Measurements from ENCODE around the gene RIC8A. TPM values are rescaled to one million over a fixed set of nuclear protein-coding genes. Genes with fewer than 3 reads are reported as not detected.

RIC8A gene
- total and polyA plus RNA-seq, 2 donors from 2014 or later: 52.3 to 92.1 TPM

- H3K36me3 ChIP-seq (ENCODE audit: control insufficient read depth in 2 of 3, insufficient read depth in 3 of 3, low read length in 3 of 3): peaks cover 0 to 24% (median 21%) of the 10 kb centered on the region in 3 donors
- H3K9me3 ChIP-seq (ENCODE audit: control insufficient read depth in 2 of 3, insufficient read depth in 1 of 3, low read length in 3 of 3): no peaks in the 10 kb centered on the region
- H3K4me1 ChIP-seq (ENCODE audit: control insufficient read depth in 2 of 3, insufficient read depth in 2 of 3, low read depth in 1 of 3, low read length in 3 of 3): peaks cover 0 to 19% (median 11%) of the 10 kb centered on the region in 3 donors
- no peak overlapping the region for H3K4me3 ChIP-seq (ENCODE audit: low read length in 3 of 3)
- H3K9ac ChIP-seq (ENCODE audit: low read length in 3 of 3): no peak overlapping the region
- FAIRE-seq: no peak
- no peak overlapping the region for H3K27ac ChIP-seq (ENCODE audit: low read depth in 2 of 2, low read length in 2 of 2)
- TF ChIP-seq CTCF (IDR thresholded peaks at IDR 0.05; ENCODE audit: borderline replicate concordance, extremely low read depth, insufficient read depth): no peak
- H3K27me3 ChIP-seq (ENCODE audit: control insufficient read depth, insufficient read depth, low read length): no peaks in the 10 kb centered on the region
- intact Hi-C loops (cut with DNase I): no loop called here
- peak in 1 of 5 donors; percentile 51 for DNase-seq
Measured at GRCh38 chr11:202490-202889, 5.0 kb upstream of the RIC8A start.

- Histone ChIP-seq H3K4me3 (ENCODE audit: low read length in 3 of 3) (no peak overlapping the region), H3K27ac (ENCODE audit: low read depth in 2 of 2, low read length in 2 of 2) (no peak overlapping the region), H3K36me3 (ENCODE audit: control insufficient read depth in 2 of 3, insufficient read depth in 3 of 3, low read length in 3 of 3) (peaks cover 0 to 24% (median 21%) of the 10 kb centered on the region in 3 donors), H3K27me3 (ENCODE audit: control insufficient read depth, insufficient read depth, low read length) (no peaks in the 10 kb centered on the region), H3K9me3 (ENCODE audit: control insufficient read depth in 2 of 3, insufficient read depth in 1 of 3, low read length in 3 of 3) (no peaks in the 10 kb centered on the region), H3K4me1 (ENCODE audit: control insufficient read depth in 2 of 3, insufficient read depth in 2 of 3, low read depth in 1 of 3, low read length in 3 of 3) (peaks cover 0 to 19% (median 11%) of the 10 kb centered on the region in 3 donors), H3K9ac (ENCODE audit: low read length in 3 of 3) (no peak overlapping the region)
- no peak for TF ChIP-seq CTCF (IDR thresholded peaks at IDR 0.05; ENCODE audit: borderline replicate concordance, extremely low read depth, insufficient read depth)
- FAIRE-seq (no peak), DNase-seq (peak in 1 of 5 donors; percentile 51)
- intact Hi-C loops (cut with DNase I): no loop called here
Measured at GRCh38 chr11:203056-203944, 4.2 kb upstream of the RIC8A start.

GRCh38 chr11:203945-204586 is 3.4 kb upstream of the RIC8A start:
- Histone ChIP-seq H3K9me3 (ENCODE audit: control insufficient read depth in 2 of 3, insufficient read depth in 1 of 3, low read length in 3 of 3) (no peaks in the 10 kb centered on the region), H3K9ac (ENCODE audit: low read length in 3 of 3) (no peak overlapping the region), H3K4me1 (ENCODE audit: control insufficient read depth in 2 of 3, insufficient read depth in 2 of 3, low read depth in 1 of 3, low read length in 3 of 3) (peaks cover 0 to 19% (median 11%) of the 10 kb centered on the region in 3 donors), H3K27ac (ENCODE audit: low read depth in 2 of 2, low read length in 2 of 2) (no peak overlapping the region), H3K4me3 (ENCODE audit: low read length in 3 of 3) (no peak overlapping the region), H3K36me3 (ENCODE audit: control insufficient read depth in 2 of 3, insufficient read depth in 3 of 3, low read length in 3 of 3) (peaks cover 0 to 24% (median 21%) of the 10 kb centered on the region in 3 donors), H3K27me3 (ENCODE audit: control insufficient read depth, insufficient read depth, low read length) (no peaks in the 10 kb centered on the region)
- TF ChIP-seq CTCF (IDR thresholded peaks at IDR 0.05; ENCODE audit: borderline replicate concordance, extremely low read depth, insufficient read depth): no peak
- peak in 1 of 5 donors; percentile 66 for DNase-seq
- FAIRE-seq: no peak
- intact Hi-C loops (cut with DNase I): no loop called here

All from kidney (tissue), 14 donors.